HG03060 (cell line): ENCODE data around the gene THSD4.

Source experiments
- ATAC-seq: cut with Tn5 transposase; IDR thresholded peaks from one replicate; pipeline ENCODE4 v1.9.1; 2021; ENCODE audit warnings: low read depth, moderate number of reproducible peaks; ENCODE audit not compliant: unreplicated experiment

The THSD4 gene

GRCh38 chr15:71180986-71181853 lies 65.9 kb downstream of the THSD4 start:
- ATAC-seq: no peak

DNA sequence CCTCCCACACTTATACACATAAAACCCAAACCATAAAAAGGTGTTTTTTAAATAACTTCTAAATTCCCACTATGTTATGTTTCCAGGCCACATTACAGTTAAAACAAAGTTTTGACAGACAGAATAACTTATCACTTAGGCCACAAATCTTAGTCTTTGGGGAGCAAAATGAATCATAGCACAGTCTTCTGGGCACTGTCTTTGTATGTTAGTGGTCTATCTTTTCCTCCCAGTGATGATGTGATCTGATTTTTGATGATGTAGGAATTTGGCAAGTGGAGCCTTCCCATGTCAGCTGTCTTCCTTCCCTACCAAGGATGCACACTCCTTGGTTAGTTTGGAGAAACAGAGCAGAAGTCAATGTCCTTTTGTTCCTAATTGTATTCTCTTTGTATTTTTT lies 67.3 kb downstream of the THSD4 start:
- no peak for ATAC-seq

DNA sequence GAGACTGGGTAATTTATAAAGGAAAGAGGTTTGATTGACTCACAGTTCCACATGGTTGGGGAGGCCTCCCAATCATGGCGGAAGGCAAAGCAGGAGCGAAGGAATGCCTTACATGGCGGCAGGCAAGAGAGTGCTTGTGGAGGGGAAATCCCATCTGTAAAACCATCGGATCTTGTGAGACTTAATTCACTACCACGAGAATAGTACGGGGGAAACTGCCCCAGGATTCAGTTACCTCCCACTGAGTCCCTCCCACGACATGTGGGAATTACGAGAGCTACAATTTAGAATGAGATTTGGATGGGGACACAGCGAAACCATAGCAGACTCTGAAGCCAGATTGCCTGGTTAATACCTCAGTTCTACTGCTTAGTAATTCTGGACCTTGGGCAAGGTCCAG lies 67.8 kb downstream of the THSD4 start:
- no peak for ATAC-seq

DNA sequence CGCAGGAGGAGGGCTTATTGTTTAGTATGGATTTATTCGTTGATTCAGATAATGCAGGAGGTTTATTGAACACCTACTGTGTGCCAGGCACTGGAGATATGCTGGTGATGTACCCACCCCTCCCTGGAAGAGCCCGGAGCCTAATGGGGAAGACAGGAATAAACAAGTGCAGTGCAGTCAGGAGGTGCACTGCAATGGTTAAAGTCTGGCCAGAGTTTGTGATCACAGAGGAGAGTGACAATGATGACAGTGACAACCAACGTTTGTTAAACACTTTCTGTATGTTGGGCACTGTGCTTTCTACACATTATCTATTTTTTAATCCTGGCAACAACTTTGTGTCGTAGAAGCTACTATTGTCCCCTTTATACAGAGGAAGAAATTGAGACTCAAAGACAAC lies 70.4 kb downstream of the THSD4 start:
- ATAC-seq: no peak

GRCh38 chr15:71186267-71186666 lies 71.0 kb downstream of the THSD4 start:
- no peak for ATAC-seq

- no peak for ATAC-seq
Measured at GRCh38 chr15:71187078-71187477, 71.8 kb downstream of the THSD4 start.

GRCh38 chr15:71187526-71187925 lies 72.3 kb downstream of the THSD4 start:
- no peak for ATAC-seq

GRCh38 chr15:71189718-71190117 lies 74.4 kb downstream of the THSD4 start:
- no peak for ATAC-seq

GRCh38 chr15:71191296-71191695 lies 76.0 kb downstream of the THSD4 start:
- no peak for ATAC-seq

- no peak for ATAC-seq
Measured at GRCh38 chr15:71192816-71193215, 77.5 kb downstream of the THSD4 start.

DNA sequence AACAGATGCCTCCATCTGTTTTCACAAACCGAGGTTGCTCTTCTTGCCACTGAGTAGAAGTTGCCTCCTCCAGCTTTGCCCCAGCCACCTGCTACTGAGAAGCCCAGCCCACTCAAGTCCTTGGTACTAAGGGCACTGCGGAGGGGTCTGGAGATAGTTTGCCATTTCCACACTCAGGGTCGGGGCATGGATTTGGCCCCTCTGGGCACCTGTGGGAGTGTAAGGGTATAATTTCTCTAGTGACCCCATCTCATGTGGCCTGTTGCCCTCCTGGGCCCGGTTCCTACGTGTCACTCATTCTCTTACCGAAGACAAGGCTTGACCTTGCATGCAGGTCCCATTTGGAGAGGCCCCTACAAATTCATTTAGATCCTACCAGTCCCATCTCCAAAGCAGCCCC lies 79.0 kb downstream of the THSD4 start:
- ATAC-seq: no peak

DNA sequence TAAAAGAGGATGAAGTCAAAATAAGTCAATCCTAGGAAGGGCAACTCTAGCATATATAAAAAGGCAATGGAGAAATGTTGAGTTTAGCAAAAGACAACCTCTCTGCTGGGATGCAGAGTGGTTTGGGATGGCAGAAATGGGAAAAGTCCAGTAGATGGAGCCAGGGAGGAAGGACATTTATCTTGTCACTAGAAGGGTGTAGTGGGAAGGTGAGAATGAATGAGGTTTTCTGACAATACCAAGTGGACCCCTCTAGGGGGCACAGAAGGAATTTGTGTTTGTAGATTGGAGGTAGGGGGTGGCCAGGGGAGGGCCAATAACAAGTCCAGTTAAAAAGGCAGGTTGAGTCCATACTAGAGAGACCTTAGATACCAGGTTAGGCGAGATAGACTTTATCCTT lies 80.0 kb downstream of the THSD4 start:
- ATAC-seq: no peak

GRCh38 chr15:71197620-71198019 lies 82.3 kb downstream of the THSD4 start:
- ATAC-seq: no peak

DNA sequence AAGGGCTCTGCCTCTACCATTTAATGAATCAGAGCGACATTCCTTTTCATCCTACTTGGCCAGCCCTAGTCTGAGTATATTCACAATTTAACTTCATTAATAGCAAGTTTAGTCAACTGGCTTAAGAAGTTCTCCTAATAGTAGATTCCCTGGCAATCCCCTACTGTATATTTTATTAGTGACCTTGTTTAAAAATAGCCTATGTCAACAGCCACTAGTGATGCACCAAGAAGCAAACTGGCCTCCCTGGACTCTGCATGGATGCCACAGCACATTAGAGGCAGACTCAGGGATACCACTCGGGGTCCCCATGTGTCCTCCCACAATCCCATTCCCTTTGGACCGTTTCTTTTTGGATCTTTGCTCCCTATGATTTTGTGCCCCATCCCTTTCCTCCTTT lies 83.6 kb downstream of the THSD4 start:
- no peak for ATAC-seq

DNA sequence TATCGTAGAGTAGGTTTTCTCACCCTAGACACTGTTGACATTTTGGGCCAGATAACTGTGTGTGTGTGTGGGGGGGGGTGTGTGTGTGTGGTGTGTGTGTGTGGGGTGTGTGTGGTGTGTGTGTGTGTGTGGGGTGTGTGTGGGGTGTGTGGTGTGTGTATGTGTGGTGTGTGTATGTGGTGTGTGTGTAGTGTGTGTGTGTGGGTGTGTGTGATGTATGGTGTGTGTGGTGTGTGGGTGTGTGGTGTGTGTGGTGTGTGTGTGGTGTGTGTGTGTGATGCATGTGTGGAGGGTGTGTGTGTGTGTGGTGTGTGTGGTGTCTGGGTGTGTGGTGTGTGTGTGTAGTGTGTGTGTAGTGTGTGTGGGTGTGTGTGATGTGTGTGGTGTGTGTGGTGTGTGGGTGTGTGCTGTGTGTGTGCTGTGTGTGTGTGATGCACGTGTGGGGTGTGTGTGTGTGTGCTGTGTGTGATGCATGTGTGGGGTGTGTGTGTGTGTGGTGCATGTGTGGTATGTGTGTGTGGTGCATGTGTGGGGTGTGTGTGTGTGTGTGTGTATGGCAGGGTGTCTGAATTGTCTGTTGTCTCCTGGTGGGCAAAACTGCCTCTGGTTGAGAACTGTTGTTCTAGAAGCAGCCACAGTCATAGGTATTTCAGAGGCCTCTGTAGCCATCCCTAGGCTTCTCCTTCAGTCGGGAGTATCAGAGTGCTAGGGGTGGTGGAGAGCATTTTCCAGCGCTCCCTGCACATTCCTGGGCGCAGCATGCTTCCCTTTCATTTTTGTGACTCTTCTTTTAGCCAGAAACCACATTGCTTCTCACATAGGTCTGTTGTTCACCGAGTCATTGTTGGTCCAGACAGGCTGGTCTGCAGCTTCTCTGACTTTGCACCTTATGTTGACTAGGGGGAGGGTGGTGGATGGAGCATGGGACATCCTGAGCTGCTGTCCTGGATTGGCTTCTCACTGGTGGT lies 84.4 kb downstream of the THSD4 start:
- ATAC-seq: no peak

- ATAC-seq: no peak
Measured at GRCh38 chr15:71201477-71201876, 86.2 kb downstream of the THSD4 start.

DNA sequence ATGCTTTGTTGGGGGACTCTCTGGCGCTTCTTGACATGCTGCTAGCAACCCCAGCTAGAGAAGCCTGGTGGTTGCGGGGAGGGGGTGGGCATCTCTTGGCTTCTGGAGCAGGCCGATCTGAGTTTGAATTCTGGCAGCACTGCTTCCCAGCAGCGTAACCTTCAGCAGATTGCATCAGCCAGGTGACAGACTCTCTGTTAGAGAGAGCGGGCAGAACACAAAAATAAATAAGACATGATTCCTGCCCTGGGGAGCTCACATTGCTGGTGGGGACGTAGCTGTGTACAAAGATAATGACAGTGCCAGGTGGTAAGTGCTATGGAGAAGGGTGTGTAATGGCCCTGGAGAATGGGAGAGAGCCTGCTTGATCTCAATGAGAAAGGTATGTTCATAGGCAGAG lies 87.4 kb downstream of the THSD4 start:
- no peak for ATAC-seq

GRCh38 chr15:71203586-71204474 lies 88.6 kb downstream of the THSD4 start:
- no peak for ATAC-seq

DNA sequence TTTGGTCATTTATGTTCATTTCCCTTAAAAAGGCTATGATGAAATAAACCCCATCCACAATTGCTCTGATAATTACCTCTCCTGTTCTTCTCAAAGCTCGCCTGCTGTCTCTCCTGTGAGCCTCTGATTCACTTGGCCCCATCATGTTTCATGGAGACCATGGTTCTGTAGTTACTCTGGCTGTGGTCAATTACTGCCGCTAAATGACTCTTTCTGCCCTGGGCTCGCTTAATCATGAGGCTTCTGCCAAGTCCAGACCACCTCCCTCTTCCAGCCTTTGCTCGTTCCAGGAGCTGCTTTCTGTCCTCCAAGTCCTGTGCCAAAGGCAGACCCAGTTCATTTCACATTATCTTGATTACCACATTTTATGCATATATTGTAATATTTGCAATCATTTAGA lies 91.9 kb downstream of the THSD4 start:
- no peak for ATAC-seq

DNA sequence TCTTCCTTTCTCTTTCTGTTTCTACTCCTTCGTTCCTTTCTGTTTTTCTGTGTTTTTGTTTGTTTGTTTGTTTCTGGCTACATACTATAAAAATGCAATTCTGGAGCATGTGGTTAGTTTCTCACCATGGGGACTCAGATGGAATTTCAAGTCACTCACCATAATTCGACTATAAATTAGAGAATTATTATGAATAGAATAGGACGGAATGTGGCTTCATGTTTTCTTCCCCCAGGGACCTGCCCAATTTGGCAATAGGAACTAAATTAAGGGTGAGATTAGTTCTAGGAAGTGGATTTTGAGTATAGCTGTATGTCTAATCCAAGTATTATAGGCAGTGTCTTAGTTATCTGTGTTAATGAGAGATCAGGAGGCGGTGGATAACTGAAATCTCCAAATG lies 96.9 kb downstream of the THSD4 start:
- no peak for ATAC-seq
